GM21515 (cell line): ENCODE data around the gene FBXO27.
"Not testable (repeated sequence)": the region's sequence is repeated elsewhere in the genome, so short reads cannot be mapped to it uniquely, and the experiment has no call there.

Experiments used
- ATAC-seq: cut with Tn5 transposase; IDR thresholded peaks from one replicate; pipeline ENCODE4 v1.9.1; 2021; ENCODE audit not compliant: unreplicated experiment

Gene FBXO27

DNA sequence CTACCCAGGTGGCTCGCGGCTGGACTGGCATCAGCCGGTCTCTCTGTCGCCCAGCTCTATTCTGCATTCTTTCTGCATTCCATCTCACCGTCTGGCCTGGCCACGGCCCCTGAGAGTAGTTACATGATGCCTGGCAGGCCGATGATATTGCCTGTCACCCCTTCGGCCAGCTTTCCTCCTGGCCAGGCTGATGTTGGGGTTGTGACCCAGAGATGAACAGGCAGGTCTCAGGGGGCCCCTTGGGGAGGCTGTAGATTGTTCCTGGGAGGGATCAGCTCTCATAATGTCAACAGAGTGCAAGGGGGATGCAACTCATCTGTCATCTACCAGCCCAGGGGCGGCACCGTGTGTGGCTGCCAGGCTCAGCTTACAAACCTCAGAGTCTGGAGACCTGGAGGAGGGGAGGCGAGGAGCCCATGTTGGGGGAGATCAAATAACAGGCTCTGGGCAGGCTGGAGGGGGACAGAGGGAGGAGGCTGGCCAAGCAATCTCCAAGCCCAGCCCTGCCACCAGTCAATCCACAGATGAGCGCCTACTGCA, 43.2 kb downstream of the FBXO27 start:
- no peak for ATAC-seq

DNA sequence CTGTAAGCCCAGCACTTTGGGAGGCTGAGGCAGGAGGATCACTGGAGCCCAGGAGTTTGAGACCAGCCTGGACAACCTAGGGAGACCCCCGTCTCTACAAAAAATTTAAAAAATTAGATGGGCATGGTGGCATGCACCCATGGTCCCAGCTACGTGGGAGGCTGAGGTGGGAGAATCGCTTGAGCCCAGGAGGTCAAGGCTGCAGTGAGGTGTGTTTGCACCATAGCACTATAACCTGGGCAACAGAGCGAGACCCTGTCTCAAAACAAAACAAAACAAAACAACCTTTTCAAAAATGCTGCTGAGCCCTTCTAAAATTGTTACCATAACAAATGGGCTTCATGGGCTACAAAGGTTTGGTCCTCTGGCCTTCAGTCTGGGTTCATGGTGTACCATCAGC, 43.7 kb downstream of the FBXO27 start:
- not testable (repeated sequence) for ATAC-seq

DNA sequence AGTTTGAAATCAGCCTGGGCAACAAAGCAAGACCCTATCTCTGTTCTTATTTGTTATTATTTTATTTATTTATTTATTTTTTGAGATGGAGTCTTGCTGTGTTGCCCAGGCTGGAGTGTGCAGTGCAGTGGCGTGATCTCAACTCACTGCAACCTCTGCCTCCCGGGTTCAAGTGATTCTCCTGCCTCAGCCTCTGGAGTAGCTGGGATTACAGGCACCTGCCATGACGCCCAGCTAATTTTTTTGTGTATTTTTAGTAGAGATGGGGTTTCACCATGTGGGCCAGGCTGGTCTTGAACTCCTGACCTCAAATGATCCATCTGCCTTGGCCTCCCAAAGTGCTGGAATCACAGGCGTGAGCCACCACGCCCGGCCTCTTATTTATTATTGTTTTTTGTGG, 44.6 kb downstream of the FBXO27 start:
- ATAC-seq = not testable (repeated sequence)

DNA sequence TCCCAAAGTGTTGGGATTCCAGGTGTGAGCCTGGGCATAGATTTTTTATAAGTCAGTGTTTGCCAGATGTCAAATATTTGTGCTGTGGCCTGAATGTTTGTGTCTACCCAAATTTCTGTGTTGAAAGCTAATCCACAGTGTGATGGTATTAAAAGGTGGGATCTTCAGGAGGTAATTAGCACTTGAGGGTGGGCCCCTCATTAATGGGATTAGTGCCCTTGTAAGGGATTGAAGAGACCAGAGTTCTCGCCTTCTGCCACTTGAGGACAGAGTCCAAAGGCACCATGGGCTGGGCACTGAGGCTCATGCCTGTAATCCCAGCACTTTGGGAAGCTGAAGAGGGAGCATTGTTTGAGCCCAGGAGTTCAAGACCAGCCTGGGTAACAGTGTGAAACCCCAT, 47.1 kb downstream of the FBXO27 start:
- no peak for ATAC-seq

DNA sequence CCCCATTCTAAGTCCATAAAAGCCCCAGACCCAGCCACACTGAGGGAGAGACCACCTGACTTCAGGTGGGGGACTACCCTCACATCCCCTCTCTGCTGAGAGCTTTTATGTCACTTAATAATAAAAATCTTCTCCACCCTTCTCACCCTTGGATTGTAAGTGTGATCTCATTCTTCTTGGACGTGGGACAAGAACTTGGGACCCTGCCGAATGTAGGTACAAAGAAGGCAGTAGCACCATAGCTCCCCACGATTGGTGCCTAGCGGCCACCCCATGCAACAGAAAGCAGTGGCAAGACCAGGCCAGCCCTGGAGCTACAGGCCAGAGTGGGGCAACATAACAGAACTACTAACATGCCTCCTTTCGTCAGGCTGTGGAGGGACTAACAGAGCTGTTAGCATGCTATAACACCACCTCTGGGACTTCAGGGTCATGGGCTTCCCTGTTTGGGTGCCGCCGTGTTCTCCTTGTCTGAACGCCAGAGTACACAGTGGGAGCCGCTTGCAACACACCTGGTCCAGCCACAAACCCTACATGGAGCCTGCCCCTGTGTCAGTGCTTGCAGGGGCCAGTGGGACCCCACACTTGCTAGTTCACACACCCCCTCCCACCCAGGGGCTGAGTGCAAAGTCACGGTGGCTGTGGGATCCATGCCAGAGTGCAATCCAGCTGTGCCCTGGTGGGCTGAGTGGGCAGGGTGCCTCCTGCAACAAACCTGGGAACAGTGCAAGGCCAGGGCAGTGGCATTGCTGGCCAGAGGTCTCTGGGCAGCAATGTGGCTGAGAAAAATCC, 51.6 kb downstream of the FBXO27 start:
- ATAC-seq = no peak

DNA sequence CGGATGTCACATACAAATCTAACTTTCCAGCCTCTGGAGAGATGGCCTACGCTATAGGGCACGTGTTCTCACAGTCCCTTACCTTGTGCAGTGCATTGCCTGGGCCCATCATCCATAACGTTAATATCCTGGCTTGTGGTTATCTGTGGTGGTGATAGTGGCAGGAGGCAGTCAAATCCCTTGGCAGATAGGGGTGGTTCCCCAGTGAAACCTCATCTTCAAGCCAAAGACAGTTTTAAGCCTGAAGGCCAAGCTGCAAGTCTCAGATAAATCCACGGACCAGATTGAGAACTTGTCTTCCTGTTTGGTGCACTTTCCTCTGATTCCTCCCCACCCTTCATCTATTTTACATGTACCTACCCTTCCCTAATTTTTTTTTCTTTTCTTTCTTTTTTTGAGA, 52.5 kb downstream of the FBXO27 start:
- ATAC-seq = no peak

DNA sequence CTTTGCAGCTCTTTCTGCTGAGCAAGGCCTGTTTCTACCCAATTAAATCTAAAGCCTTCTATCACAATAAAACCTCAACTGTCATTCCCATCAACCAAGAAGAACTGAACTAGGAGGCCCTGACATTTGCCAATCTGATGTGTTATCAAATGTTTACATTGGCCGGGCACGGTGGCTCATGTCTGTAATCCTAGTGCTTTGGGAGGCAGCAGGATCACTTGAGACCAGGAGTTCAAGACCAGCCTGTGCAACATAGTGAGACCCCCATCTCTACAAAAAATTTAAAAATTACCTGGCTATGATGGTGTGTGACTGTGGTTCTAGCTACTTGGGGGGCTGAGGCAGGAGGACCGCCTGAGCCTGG, 54.0 kb downstream of the FBXO27 start:
- no peak for ATAC-seq

DNA sequence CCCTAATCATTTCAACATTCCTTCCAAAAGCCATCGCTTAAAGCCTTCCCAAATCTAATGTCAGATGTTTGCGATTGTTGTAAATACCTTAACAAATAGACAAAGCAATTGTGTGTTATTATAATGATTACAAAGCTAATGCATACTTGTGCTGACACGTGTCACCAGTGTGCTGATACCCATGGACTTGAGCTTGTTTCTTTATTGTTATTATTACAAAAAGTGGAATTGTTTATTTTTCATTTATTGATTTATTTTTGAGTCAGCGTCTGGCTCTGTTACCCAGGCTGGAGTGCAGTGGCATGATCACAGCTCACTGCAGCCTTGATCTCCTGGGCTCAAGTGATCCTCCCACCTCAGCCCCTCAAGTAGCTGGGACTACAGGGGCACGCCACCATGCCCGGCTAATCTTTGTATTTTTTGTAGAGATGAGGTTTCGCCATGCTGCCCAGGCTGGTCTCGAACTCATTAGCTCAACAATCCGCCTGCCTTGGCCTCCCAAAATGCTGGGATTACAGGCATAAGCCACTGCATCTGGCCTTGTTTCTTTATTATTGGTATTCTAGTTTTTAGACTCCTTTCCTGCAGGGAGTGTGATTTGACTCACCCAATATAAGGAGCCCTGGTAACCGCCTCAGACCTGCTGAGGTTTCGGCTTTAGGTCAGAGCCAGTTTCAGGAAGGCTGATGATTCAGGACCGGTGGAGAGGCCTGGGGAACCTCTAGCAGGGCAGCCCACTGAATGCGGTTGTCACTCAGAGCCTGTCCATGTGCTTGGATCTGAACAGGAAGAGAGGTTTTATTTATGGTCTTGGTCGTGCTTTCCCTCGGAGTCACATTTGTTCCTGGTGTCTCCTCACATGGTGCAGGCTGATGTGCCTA, 54.7 kb downstream of the FBXO27 start:
- no peak for ATAC-seq

DNA sequence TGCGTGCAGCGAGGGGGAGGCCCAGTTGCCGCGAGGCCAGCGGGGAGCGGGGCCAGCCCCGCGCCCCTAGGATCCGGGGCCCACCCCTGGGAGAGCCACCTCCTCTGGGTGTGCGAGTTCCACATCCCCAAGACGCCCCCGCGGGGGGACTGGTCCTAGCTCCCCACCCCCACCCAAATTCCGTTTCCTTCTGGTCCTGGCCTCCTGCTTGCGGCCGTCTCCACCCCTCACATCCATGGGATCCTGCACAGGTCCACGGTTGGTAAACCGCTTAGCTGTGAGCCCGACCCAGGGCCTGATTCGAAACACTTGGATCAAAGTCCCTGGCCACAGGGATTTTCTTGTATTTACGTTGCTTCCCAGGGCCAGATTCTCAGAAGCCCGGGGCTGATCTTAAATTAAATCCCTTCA, 56.5 kb downstream of the FBXO27 start:
- ATAC-seq = no peak

DNA sequence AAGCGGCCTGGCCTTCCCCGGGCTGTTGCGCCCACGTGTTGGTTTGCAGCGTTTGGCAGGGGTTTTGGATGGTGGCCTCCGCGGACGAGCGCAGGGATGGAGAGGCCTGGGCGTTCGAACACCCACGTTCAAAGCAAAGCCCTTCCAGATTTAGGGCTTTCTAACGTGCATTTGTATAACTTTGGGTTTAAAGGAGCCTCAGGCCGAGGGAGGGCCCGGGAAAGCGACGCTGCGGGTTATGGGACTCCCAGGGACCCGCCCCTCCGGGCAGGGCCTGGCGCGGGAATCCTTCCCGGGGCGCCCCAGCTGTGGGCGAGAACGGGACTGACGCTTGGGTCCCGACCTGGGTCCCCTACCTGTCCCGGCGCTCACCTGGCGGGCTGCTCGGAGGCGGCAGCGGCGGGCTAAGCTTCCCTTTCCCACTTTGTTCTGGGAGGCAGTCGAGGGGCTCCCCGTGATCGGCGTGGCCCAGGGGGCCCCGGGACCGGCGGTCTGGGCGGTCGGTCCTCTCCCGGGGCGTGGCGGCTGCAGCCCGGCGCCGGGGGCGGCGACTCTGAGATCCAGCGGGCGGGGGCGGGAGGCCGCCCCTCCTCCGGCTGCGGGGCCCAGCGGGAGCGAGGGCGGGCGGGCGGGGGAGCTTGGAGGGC, 57.0 kb downstream of the FBXO27 start, which contains the start of gene FBXO17:
FBXO17 (minus strand) TSS at position 529 of the 647 bp plus-strand sequence. CDS start 25,423 bp downstream, outside the sequence.
- no peak for ATAC-seq

DNA sequence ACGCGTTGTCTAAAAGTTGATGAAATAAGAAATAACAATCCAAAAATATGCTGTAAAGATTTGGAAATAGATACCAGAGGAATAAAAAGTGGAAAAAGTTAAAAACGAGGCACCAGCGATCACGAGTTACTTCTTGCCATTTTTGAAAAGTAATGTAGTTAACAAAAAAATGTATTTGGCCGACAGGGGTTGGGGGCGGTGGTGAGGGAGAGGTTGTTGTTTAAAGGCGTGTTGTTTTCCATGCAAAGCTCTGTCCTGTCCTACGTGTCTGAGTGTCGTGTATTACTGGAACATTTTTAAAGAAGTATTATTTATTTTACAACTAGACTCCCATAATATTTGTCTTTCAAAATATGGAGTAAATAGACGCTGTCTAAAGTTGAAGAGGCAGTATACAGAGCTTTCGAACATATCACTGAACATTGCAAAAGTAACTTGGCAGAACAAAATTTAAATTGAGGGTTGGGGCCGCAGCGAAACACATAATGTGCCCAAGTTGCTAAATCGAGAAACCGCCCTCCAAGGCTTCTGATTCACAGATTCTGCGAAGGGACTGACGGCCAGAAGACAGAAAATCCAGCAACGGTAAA, 57.6 kb downstream of the FBXO27 start:
- no peak for ATAC-seq
